K562 (cell line): ENCODE data around the gene HSD3B7. TPM values are rescaled to one million over a fixed set of nuclear protein-coding genes. Genes with fewer than 3 reads are reported as not detected.
A peak's percentile ranks its signal among the peaks of the same experiment; 100 is the strongest.

Experiments
- ATAC-seq: fragments of 200-7000 bp; cut with Tn5 transposase; 3 replicates; pipeline ENCODE4 v1.9.1; 2020; ENCODE audit warnings: moderate library complexity
- BruUV-seq: library from RNA; stranded (reverse); fragments of 400-500 nt; replicated peaks from 2 replicates; lab custom pipeline; 2021; lab: Mats Ljungman, UMichigan
- CTCF ChIA-PET: fragments of 300-600 bp; formaldehyde crosslinking; extraction: SDS; loops from one replicate; lab custom pipeline; 2021; ENCODE audit warnings: low intra/inter-chr PET ratio; lab: Yijun Ruan, JAX
- POLR2A ChIA-PET: fragments of 300-600, 350-650 bp; sonication (Branson Sonifier 250); formaldehyde crosslinking; extraction: SDS; loops from one replicate; lab custom pipeline; 2021; ENCODE audit warnings: antibody characterized with exemption, inconsistent platforms; lab: Yijun Ruan, JAX
- DNase-seq, 4 experiments: peaks; one replicate each; pipeline versions ENCODE4 v3.0.0 to v3.0.0-alpha.2; 2011 to 2018; ENCODE audit warnings: low spot score in 3 of 4, mixed read lengths in 3 of 4; ENCODE audit errors: extremely low read depth in 1 of 4
- FAIRE-seq: peaks from 2 replicates; lab custom pipeline; 2011; peaks lifted over from hg19 to GRCh38; lab: Jason Lieb, UNC
- H2AFZ ChIP-seq: 2 replicates; pipeline ENCODE4 v1.6.0; 2011; ENCODE audit warnings: low read depth, low read length, control low read depth, inconsistent platforms
- H3K27ac ChIP-seq: fragments of 200-600 bp; 3 replicates; pipeline ENCODE4 v1.8.0; 2011; ENCODE audit warnings: low read depth, mild to moderate bottlenecking, control low read depth, inconsistent platforms, low read length, moderate library complexity, mixed read lengths; ENCODE audit errors: extremely low read depth
- H3K27me3 ChIP-seq, 2 experiments: fragments of 300-600 bp in 1 of 2; 2 replicates in 1 of 2; 3 replicates in 1 of 2; pipeline versions ENCODE4 v1.6.0 to v1.8.0; 2011; ENCODE audit warnings: inconsistent platforms in 2 of 2, low read length in 2 of 2, mild to moderate bottlenecking in 1 of 2, mixed read lengths in 1 of 2, moderate library complexity in 1 of 2; ENCODE audit not compliant: control insufficient read depth in 2 of 2, insufficient read depth in 2 of 2
- H3K36me3 ChIP-seq: fragments of 300-600 bp; 3 replicates; pipeline ENCODE4 v1.8.0; 2011; ENCODE audit warnings: mild to moderate bottlenecking, low read length, inconsistent platforms; ENCODE audit not compliant: control insufficient read depth, insufficient read depth
- H3K4me1 ChIP-seq, 2 experiments: fragments of 200-600 bp in 1 of 2; replicated peaks in 1 of 2; 2 replicates in 1 of 2; 3 replicates in 1 of 2; pipeline versions ENCODE4 v1.5.1 to v1.8.0; 2011; ENCODE audit warnings: inconsistent platforms in 2 of 2, low read length in 2 of 2, mild to moderate bottlenecking in 1 of 2, mixed read lengths in 1 of 2, moderate library complexity in 1 of 2; ENCODE audit not compliant: control insufficient read depth in 2 of 2, insufficient read depth in 2 of 2
- H3K4me2 ChIP-seq: 2 replicates; pipeline ENCODE4 v1.6.1; 2011; ENCODE audit warnings: low read length, control low read depth, inconsistent platforms, mixed read lengths; ENCODE audit not compliant: insufficient read depth
- H3K4me3 ChIP-seq: fragments of 200-600 bp; sonication (generic), shearing (Covaris generic); 2 replicates; pipeline ENCODE4 v1.5.1; 2016; ENCODE audit warnings: control low read depth, inconsistent platforms
- H3K79me2 ChIP-seq: fragments of 200-600 bp; 3 replicates; pipeline ENCODE4 v1.8.0; 2011; ENCODE audit warnings: low read length, inconsistent platforms; ENCODE audit not compliant: control insufficient read depth, insufficient read depth
- H3K9ac ChIP-seq, 2 experiments: 2 replicates each; pipeline versions ENCODE4 v1.6.0 to v1.6.1; 2011; ENCODE audit warnings: low read depth in 2 of 2, low read length in 2 of 2, control low read depth in 1 of 2, inconsistent platforms in 1 of 2, mild to moderate bottlenecking in 1 of 2, mixed read lengths in 1 of 2; ENCODE audit not compliant: insufficient read depth in 1 of 2
- H3K9me1 ChIP-seq: one replicate; pipeline ENCODE4 v1.6.0; 2011; ENCODE audit warnings: inconsistent platforms, mild to moderate bottlenecking, low read length, moderate library complexity; ENCODE audit not compliant: control insufficient read depth, insufficient read depth
- H3K9me3 ChIP-seq: replicated peaks from 2 replicates; pipeline ENCODE4 v1.5.1; 2011; ENCODE audit warnings: low read depth, low read length, inconsistent platforms; ENCODE audit not compliant: control insufficient read depth, insufficient read depth
- H4K20me1 ChIP-seq: replicated peaks from 2 replicates; pipeline ENCODE4 v1.6.1; 2011; ENCODE audit warnings: low read length, inconsistent platforms, mixed read lengths; ENCODE audit not compliant: control insufficient read depth, insufficient read depth
- GATAD2B ChIP-seq: fragments of 450-650 bp; IDR thresholded peaks from 2 replicates; pipeline ENCODE4 v1.6.1; 2017; ENCODE audit warnings: mild to moderate bottlenecking, borderline replicate concordance
- KAT8 ChIP-seq: fragments of 450-650 bp; IDR thresholded peaks from 2 replicates; pipeline ENCODE4 v1.6.1; 2016; ENCODE audit warnings: low read depth, mild to moderate bottlenecking
- KLF13 ChIP-seq: fragments of 450-650 bp; IDR thresholded peaks from 2 replicates; pipeline ENCODE4 v1.6.1; 2016; ENCODE audit warnings: missing genetic modification characterization, low read depth, mild to moderate bottlenecking, missing compliant biosample characterization, moderate library complexity, borderline replicate concordance
- MXI1 ChIP-seq: IDR thresholded peaks from 2 replicates; pipeline ENCODE4 v1.6.1; 2011; ENCODE audit warnings: low read depth, mild to moderate bottlenecking, improper control_type of control experiment, low read length
- NR1H2 ChIP-seq: sonication (generic); formaldehyde crosslinking; IDR thresholded peaks from 2 replicates; pipeline ENCODE4 v1.4.0; 2020; ENCODE audit warnings: mild to moderate bottlenecking, missing genetic modification reagents
- PKNOX1 ChIP-seq: fragments of 450-650 bp; IDR thresholded peaks from 2 replicates; pipeline ENCODE4 v1.6.1; 2016
- POLR2H ChIP-seq: IDR thresholded peaks from 2 replicates; pipeline ENCODE4 v1.6.1; 2016; ENCODE audit warnings: missing genetic modification characterization, low read depth, mild to moderate bottlenecking, control low read depth, missing compliant biosample characterization, moderate library complexity
- SP1 ChIP-seq: sonication (generic); formaldehyde crosslinking; IDR thresholded peaks from 2 replicates; pipeline ENCODE4 v1.8.1; 2022; ENCODE audit warnings: mild to moderate bottlenecking, missing genetic modification reagents
- STAG1 ChIP-seq: sonication (generic); formaldehyde crosslinking; IDR thresholded peaks from 2 replicates; pipeline ENCODE4 v1.5.0; 2020; ENCODE audit warnings: missing genetic modification reagents, borderline replicate concordance
- TRIM25 ChIP-seq: fragments of 450-650 bp; IDR thresholded peaks from 2 replicates; pipeline ENCODE4 v1.7.0; 2016; ENCODE audit warnings: borderline replicate concordance
- YY1 ChIP-seq, 3 experiments: IDR thresholded peaks; 2 replicates each; pipeline ENCODE4 v1.6.1; 2011; ENCODE audit warnings: low read length in 2 of 3, mild to moderate bottlenecking in 2 of 3, moderate library complexity in 2 of 3, borderline replicate concordance in 1 of 3, control low read depth in 1 of 3, low read depth in 1 of 3; ENCODE audit not compliant: insufficient read depth in 3 of 3, insufficient replicate concordance in 2 of 3, control insufficient read depth in 1 of 3, insufficient read length in 1 of 3; ENCODE audit errors: extremely low read depth in 1 of 3
- ZBTB5 ChIP-seq: fragments of 450-650 bp; IDR thresholded peaks from 2 replicates; pipeline ENCODE4 v1.6.1; 2017; ENCODE audit warnings: antibody characterized with exemption
- ZNF174 ChIP-seq: fragments of 250-450 bp; sonication (Bioruptor Pico); IDR thresholded peaks from 2 replicates; pipeline ENCODE4 v1.4.0; 2020; ENCODE audit warnings: mild to moderate bottlenecking
- ZNF184 ChIP-seq: sonication (generic); formaldehyde crosslinking; IDR thresholded peaks from 2 replicates; pipeline ENCODE4 v1.5.0; 2020; ENCODE audit warnings: missing genetic modification reagents
- ZNF282 ChIP-seq: sonication (generic); formaldehyde crosslinking; IDR thresholded peaks from 2 replicates; pipeline ENCODE4 v1.8.1; 2023; ENCODE audit warnings: missing genetic modification reagents
- WGBS: fragments of 100-300 bp; shearing (Covaris generic); methylation state at CpG from one replicate; pipeline ENCODE4 v1.1.6; 2016; ENCODE audit warnings: low coverage, mixed read lengths; ENCODE audit not compliant: insufficient coverage; ENCODE audit errors: missing lambda C conversion rate; 5-methylcytosine and 5-hydroxymethylcytosine counted together
- in situ Hi-C: fragments of 300-500 bp; cut with MboI; formaldehyde crosslinking; loops from 4 replicates; pipeline ENCODE4 v1.15.0; 2018; ENCODE audit warnings: inconsistent platforms, mixed read lengths
- intact Hi-C: fragments of 100-400 bp; cut with micrococcal nuclease; formaldehyde crosslinking; loops from 2 replicates; pipeline ENCODE4 v1.14.2; 2022
- polyA plus RNA-seq, 8 experiments: library from polyadenylated mRNA; depleted of rRNA in 4 of 8; stranded (reverse) in 5 of 8; unstranded in 3 of 8; fragments of >200 nt; fragmentation: Nextera tagmentation in 2 of 8; fragmentation: Illumina TruSeq in 1 of 8; extraction: Ambion mirVana in 2 of 8; extraction: Trizol in 1 of 8; gene quantifications; 2 replicates each; pipeline versions ENCODE4 v1.2.1 to v1.2.3, GENCODE V29; 2011 to 2014; ENCODE audit warnings: inconsistent platforms in 1 of 8, missing spikeins in 1 of 8
- total RNA-seq, 7 experiments: library from RNA; depleted of rRNA in 6 of 7; stranded (reverse); fragments of >200 nt in 6 of 7; fragmentation: Illumina TruSeq in 2 of 7; extraction: Trizol in 2 of 7; gene quantifications; 2 replicates each; pipeline versions ENCODE4 v1.2.1 to v1.2.3, GENCODE V29; 2011 to 2021; ENCODE audit warnings: low replicate concordance in 1 of 7

HSD3B7 gene
- total and polyA plus RNA-seq, 9 of the 15 experiments (the other 6 are each of a cell fraction or from before 2014, with no cell fraction given): 5.4 to 49.1 (median 23.0) TPM

GRCh38 chr16:30947859-30948666 lies 36.9 kb upstream of the HSD3B7 start:
- in situ Hi-C loops (no loop called here), intact Hi-C loops (no loop called here)
- Histone ChIP-seq H3K27ac (peak overlapping the region; percentile 87; the same call in 1 of the 3 replicates), H3K4me2 (peak overlapping the region; percentile 98; the same call in 1 of the 2 replicates), H3K9me3 (no peaks in the 10 kb centered on the region), H3K9me1 (peaks cover 4% of the 10 kb centered on the region), H3K36me3 (peaks cover 44% of the 10 kb centered on the region; the same call in 2 of the 3 replicates), H3K4me1 (peaks cover 18 to 46% of the 10 kb centered on the region in 2 experiments), H4K20me1 (no peaks in the 10 kb centered on the region), H3K9ac (peak overlapping the region in 1 of 2 experiments; percentile 94; a peak in 2 of 4 replicates), H3K27me3 (no peaks in the 10 kb centered on the region), H3K79me2 (peaks cover 29% of the 10 kb centered on the region), H2AFZ (0 out of 2 replicates have a peak overlapping the region, but pooled peaks have one; percentile 35), H3K4me3 (peak overlapping the region; percentile 83)
- ChIA-PET POLR2A (interaction anchor here (0.5 to 1.2 kb wide), 3 partner anchors 40 to 232 kb away, joined by 3 to 4 read pairs (median 3); partner anchors contain the start of gene FUS), CTCF (no interaction called here)
- peak; percentile 70 for FAIRE-seq
- DNase-seq: peak; percentile 63 to 73 (median 68)
- BruUV-seq: no TSS peak
- ATAC-seq: peak; percentile 52
- 63% methylated on average over 17 of the region's 44 CpGs for WGBS
- TF ChIP-seq ZNF282 (CRISPR knock-in tag): no peak
- TF ChIP-seq GATAD2B: no peak
- no peak; the same call in 1 of the 2 replicates for TF ChIP-seq NR1H2 (CRISPR knock-in tag)
- no peak for TF ChIP-seq ZBTB5
- no peak for TF ChIP-seq ZNF174 (CRISPR knock-in tag)
- TF ChIP-seq PKNOX1: peak; percentile 98
- TF ChIP-seq KLF13 (tag): no peak
- peak in 2 of 3 experiments; percentile 21 to 50 for TF ChIP-seq YY1 (IDR thresholded peaks at IDR 0.05; ENCODE audit: borderline replicate concordance in 1 of 3, control insufficient read depth in 1 of 3, extremely low read depth in 1 of 3, insufficient read depth in 3 of 3, insufficient read length in 1 of 3, insufficient replicate concordance in 2 of 3, low read depth in 1 of 3, low read length in 2 of 3)
- TF ChIP-seq ZNF184 (CRISPR knock-in tag): no peak
- TF ChIP-seq STAG1 (CRISPR knock-in tag): no peak
- peak; percentile 41; the same call in 1 of the 2 replicates for TF ChIP-seq SP1 (CRISPR knock-in tag)
- no peak for TF ChIP-seq KAT8
- TF ChIP-seq MXI1: peak; percentile 95
- no peak for TF ChIP-seq TRIM25
- no peak for TF ChIP-seq POLR2H (tag)
